Sigmoid colon (tissue), 4 donors: ENCODE measurements around the gene SNAP29.

Experiments
- CTCF ChIP-seq, 4 experiments: fragments of 450-650 bp in 3 of 4; fragments of 200-600 bp in 1 of 4; IDR thresholded peaks; one replicate each; pipeline ENCODE4 v1.5.1; 2016 to 2019; ENCODE audit warnings: antibody characterized with exemption in 4 of 4, mild to moderate bottlenecking in 3 of 4, moderate library complexity in 2 of 4
- EP300 ChIP-seq, 4 donors: sonication (generic); formaldehyde crosslinking; IDR thresholded peaks; one replicate each; pipeline ENCODE4 v1.6.1; 2017; ENCODE audit warnings: antibody characterized with exemption in 4 of 4
- POLR2A ChIP-seq, 2 donors: fragments of 450-650 bp; IDR thresholded peaks; one replicate each; pipeline ENCODE4 v1.6.1; 2016; ENCODE audit warnings: antibody characterized with exemption in 2 of 2, mild to moderate bottlenecking in 2 of 2, moderate library complexity in 2 of 2

- TF ChIP-seq CTCF (IDR thresholded peaks at IDR 0.05) (no peak), POLR2A (IDR thresholded peaks at IDR 0.05) (no peak), EP300 (IDR thresholded peaks at IDR 0.05) (no peak)
Observed at GRCh38 chr22:20906387-20906767, 47.6 kb downstream of the SNAP29 start.
